Thymus (tissue), 11 donors: ENCODE data around the gene ABI3BP. TPM values are rescaled to one million over a fixed set of nuclear protein-coding genes. Genes with fewer than 3 reads are reported as not detected.

ENCODE experiments used
- DNase-seq, 9 donors: peaks; one replicate each; pipeline ENCODE4 v3.0.0-alpha.2; 2013; ENCODE audit warnings: low spot score in 9 of 9, low read depth in 6 of 9, missing footprints in 1 of 9
- H3K27ac ChIP-seq, 2 donors: one replicate each; pipeline ENCODE4 v1.5.1; 2013; ENCODE audit warnings: control low read depth in 1 of 2, low read depth in 1 of 2, low read length in 1 of 2, mild to moderate bottlenecking in 1 of 2, moderate library complexity in 1 of 2
- H3K27me3 ChIP-seq, 2 donors: one replicate each; pipeline ENCODE4 v1.5.1; 2013; ENCODE audit warnings: low read length in 1 of 2; ENCODE audit not compliant: control insufficient read depth in 2 of 2, insufficient read depth in 1 of 2
- H3K36me3 ChIP-seq, 2 donors: one replicate each; pipeline ENCODE4 v1.5.1; 2013; ENCODE audit warnings: low read length in 1 of 2, mild to moderate bottlenecking in 1 of 2, moderate library complexity in 1 of 2; ENCODE audit not compliant: control insufficient read depth in 2 of 2, insufficient read depth in 2 of 2
- H3K4me1 ChIP-seq, 2 donors: one replicate each; pipeline ENCODE4 v1.5.1; 2013; ENCODE audit warnings: low read length in 2 of 2; ENCODE audit not compliant: control insufficient read depth in 2 of 2, insufficient read depth in 2 of 2
- H3K4me3 ChIP-seq, 2 donors: one replicate each; pipeline ENCODE4 v1.5.1; 2013; ENCODE audit warnings: low read length in 2 of 2, control low read depth in 1 of 2, mild to moderate bottlenecking in 1 of 2
- H3K9me3 ChIP-seq, 2 donors: one replicate each; pipeline ENCODE4 v1.5.1; 2013; ENCODE audit warnings: low read length in 1 of 2, mild to moderate bottlenecking in 1 of 2; ENCODE audit not compliant: control insufficient read depth in 2 of 2, insufficient read depth in 1 of 2
- WGBS: extraction: QIAGEN DNeasy Blood & Tissue Kit; methylation state at CpG from one replicate; pipeline ENCODE4 v1.1.7; 2013; 5-methylcytosine and 5-hydroxymethylcytosine counted together
- polyA plus RNA-seq: library from polyadenylated mRNA; stranded (reverse); fragments of 200-250 nt; gene quantifications from one replicate; pipeline ENCODE4 v1.2.3, GENCODE V29; 2013
- total RNA-seq: library from RNA; stranded (reverse); fragments of 120-200 nt; gene quantifications from one replicate; pipeline ENCODE4 v1.2.4, GENCODE V29; 2013
- donor health status: healthy.

The ABI3BP gene
- total and polyA plus RNA-seq, 2 donors = 0.80 to 5.7 TPM

- Histone ChIP-seq H3K9me3 (no peaks in the 10 kb centered on the region), H3K4me1 (no peaks in the 10 kb centered on the region), H3K27me3 (no peaks in the 10 kb centered on the region), H3K4me3 (no peak overlapping the region), H3K27ac (no peak overlapping the region), H3K36me3 (no peaks in the 10 kb centered on the region)
- 95% methylated on average over 1 of the region's 1 CpG for WGBS
- DNase-seq = no peak
These were observed 56.3 kb downstream of the ABI3BP start for GRCh38 chr3:100936931-100937330.

- WGBS = 95% methylated on average over 4 of the region's 4 CpGs
- no peak overlapping the region for H3K27ac ChIP-seq
- H3K36me3 ChIP-seq = no peaks in the 10 kb centered on the region
- no peaks in the 10 kb centered on the region for H3K9me3 ChIP-seq
- no peak overlapping the region for H3K4me3 ChIP-seq
- no peaks in the 10 kb centered on the region for H3K4me1 ChIP-seq
- DNase-seq = no peak
- no peaks in the 10 kb centered on the region for H3K27me3 ChIP-seq
These were observed 60.7 kb downstream of the ABI3BP start for GRCh38 chr3:100932491-100932890.

- H3K4me3 ChIP-seq = no peak overlapping the region
- no peaks in the 10 kb centered on the region for H3K36me3 ChIP-seq
- DNase-seq = no peak
- H3K27me3 ChIP-seq = no peaks in the 10 kb centered on the region
- 94% methylated on average over 6 of the region's 6 CpGs for WGBS
- no peaks in the 10 kb centered on the region for H3K9me3 ChIP-seq
- no peak overlapping the region for H3K27ac ChIP-seq
- no peaks in the 10 kb centered on the region for H3K4me1 ChIP-seq
These were observed 64.4 kb downstream of the ABI3BP start for GRCh38 chr3:100928638-100929428.

- Histone ChIP-seq H3K4me3 (no peak overlapping the region), H3K4me1 (no peaks in the 10 kb centered on the region), H3K27me3 (no peaks in the 10 kb centered on the region), H3K9me3 (no peaks in the 10 kb centered on the region), H3K27ac (no peak overlapping the region), H3K36me3 (no peaks in the 10 kb centered on the region)
- DNase-seq = no peak
These were observed 65.4 kb downstream of the ABI3BP start for GRCh38 chr3:100927775-100928174.

GRCh38 chr3:100915706-100916495 lies 77.3 kb downstream of the ABI3BP start:
- no peaks in the 10 kb centered on the region for H3K9me3 ChIP-seq
- H3K36me3 ChIP-seq = no peaks in the 10 kb centered on the region
- no peak for DNase-seq
- no peak overlapping the region for H3K4me3 ChIP-seq
- H3K4me1 ChIP-seq = no peaks in the 10 kb centered on the region
- H3K27me3 ChIP-seq = peaks cover 0 to 3% of the 10 kb centered on the region in 2 donors
- H3K27ac ChIP-seq = no peak overlapping the region
- 92% methylated on average over 10 of the region's 10 CpGs for WGBS

- 92% methylated on average over 5 of the region's 5 CpGs for WGBS
- Histone ChIP-seq H3K9me3 (no peaks in the 10 kb centered on the region), H3K27ac (no peak overlapping the region), H3K36me3 (no peaks in the 10 kb centered on the region), H3K4me1 (no peaks in the 10 kb centered on the region), H3K27me3 (peaks cover 0 to 3% of the 10 kb centered on the region in 2 donors), H3K4me3 (no peak overlapping the region)
- DNase-seq = no peak
These were observed 79.2 kb downstream of the ABI3BP start for GRCh38 chr3:100913870-100914648.

- peaks cover 0 to 3% of the 10 kb centered on the region in 2 donors for H3K27me3 ChIP-seq
- H3K9me3 ChIP-seq = no peaks in the 10 kb centered on the region
- H3K4me3 ChIP-seq = no peak overlapping the region
- WGBS = 95% methylated on average over 4 of the region's 4 CpGs
- H3K27ac ChIP-seq = no peak overlapping the region
- H3K4me1 ChIP-seq = no peaks in the 10 kb centered on the region
- no peaks in the 10 kb centered on the region for H3K36me3 ChIP-seq
- DNase-seq = no peak
These were observed 80.2 kb downstream of the ABI3BP start for GRCh38 chr3:100912976-100913545.

- no peaks in the 10 kb centered on the region for H3K9me3 ChIP-seq
- no peak overlapping the region for H3K27ac ChIP-seq
- 94% methylated on average over 6 of the region's 6 CpGs for WGBS
- no peaks in the 10 kb centered on the region for H3K36me3 ChIP-seq
- no peak for DNase-seq
- H3K27me3 ChIP-seq = peaks cover 0 to 3% of the 10 kb centered on the region in 2 donors
- H3K4me3 ChIP-seq = no peak overlapping the region
- H3K4me1 ChIP-seq = no peaks in the 10 kb centered on the region
These were observed 80.7 kb downstream of the ABI3BP start for GRCh38 chr3:100912571-100912970.
